ENCODE results near the gene TLL1. TPM values are rescaled to one million over a fixed set of nuclear protein-coding genes. Genes with fewer than 3 reads are reported as not detected.

The TLL1 gene
- total RNA-seq, 1 donor from 2014 or later = 32.7 TPM

DNA sequence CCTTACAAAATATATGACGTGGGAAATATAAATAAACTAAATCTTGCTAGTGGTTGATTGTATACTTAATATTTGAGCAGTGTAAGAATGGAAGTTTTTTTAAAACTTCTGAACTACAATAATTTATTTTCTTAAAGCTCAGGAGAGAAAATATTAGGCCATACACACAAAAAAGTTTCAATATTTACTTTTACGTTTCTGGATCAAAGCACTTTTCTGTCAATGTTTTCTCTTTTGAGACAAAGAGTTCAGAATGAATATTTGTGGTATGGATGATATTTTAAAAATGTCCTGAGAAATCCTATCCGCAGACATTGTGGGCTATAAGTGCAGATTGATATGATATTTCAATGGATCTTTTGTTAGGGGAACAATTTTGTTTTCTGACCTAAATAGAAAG, 109.9 kb downstream of the TLL1 start:
- no peak for DNase-seq

DNA sequence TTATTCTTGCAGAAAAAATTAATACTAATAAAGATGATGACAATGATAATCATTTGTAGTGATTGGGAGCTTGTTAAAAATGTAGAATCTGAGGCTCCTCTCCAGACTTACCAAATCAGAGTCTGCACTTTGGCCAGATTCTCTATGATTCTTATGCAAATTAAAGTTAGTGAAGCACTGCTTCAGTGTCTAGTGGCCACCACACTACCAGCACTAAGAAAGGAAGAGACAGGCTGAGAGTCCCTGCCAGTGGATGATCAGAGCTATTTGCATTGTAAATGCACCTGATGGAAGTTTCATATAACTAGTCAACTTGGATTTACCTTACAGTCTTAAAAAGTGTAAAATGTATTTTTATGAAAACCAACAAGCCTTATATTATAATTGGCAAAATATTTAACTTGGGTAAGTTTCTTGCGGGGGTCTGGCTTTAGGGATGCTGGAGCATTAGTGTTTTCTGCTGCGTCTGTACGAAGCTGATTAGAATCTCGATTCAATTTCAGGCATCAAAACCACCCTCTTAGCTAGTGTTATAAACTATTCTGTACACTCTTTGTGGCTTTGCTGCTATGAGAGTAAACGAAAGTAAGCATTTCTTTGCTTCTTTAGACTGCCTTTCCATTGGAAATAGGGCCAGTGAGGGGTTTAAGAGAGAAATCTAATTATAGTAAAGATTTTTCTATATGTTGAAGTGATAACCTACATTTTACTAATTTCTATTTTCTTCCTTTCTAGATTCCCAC, 114.1 kb downstream of the TLL1 start:
- no peak for DNase-seq

DNA sequence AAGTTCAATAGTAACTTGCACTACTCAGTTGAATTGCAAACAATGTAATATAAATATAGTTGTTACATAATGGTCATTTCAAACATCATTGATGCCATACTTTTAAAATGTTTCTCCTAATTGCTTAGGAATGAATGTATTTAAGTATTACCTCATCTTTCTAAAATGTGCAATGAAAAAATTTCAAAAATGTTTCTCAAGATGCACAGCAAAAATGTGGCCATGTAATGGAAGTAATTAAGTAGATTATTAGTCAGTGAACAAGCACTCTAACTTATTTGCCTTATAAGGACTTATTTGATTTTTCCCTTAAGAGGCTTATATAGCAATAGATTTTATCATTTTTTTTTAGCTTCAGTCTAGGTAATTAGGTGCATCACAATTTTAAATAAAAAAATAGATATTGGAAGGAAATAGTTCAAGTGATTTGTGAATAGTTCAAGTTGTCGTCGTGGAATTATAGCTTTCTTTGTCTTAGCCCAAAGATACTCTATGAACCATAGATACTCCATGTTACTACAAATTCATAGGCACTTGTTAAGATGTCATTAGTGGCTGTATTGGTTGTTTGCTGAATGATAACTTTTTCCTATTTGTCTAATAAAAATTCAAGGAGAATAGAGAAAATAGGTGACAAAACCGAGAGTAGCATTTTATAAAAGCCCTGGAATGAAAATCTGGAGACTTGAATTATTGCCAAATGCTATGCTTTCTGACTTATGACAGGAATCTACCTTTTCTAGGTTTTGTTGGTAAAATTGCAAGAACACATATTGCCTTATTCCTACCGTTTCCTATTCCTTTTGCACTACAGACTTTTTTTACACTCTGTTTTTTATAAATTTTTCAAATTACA, 118.5 kb downstream of the TLL1 start:
- DNase-seq = peak; percentile 2

DNA sequence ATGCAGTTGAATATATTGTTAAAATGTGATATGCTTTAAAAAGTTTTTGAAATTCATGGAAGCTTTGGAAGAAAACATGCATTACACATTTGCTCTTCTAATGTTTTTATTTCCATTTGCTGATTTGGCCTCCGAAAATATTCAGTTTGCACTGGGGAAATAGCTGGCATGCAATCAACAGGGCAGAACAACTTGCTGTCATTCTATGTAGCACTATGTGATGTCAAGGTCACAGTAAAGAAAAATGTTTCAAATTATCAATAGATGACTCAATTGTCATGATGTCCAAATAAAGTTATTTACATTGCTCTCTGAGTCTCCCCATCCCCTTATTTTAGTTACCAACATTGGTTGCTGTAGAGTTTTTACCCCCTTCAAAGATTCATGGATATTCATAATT, 119.2 kb downstream of the TLL1 start:
- DNase-seq = no peak

DNA sequence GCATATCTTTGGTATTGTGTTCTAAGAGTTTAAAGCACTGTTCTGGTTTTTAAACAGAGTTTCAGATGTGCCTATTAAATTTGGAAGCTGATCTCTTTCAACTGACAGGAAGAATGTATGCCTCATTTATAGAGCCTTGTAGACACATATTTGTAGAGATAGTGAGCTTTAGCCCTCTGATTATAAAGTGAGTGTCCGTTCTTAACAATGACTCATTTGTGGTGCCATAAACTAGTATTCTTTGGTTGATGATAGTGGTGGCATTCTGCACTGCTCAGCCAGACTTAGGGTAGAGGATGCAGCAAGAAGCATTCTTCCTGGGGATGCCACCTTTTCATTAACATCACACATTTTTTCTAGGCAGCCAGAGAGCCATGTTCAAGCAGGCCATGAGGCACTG, 121.7 kb downstream of the TLL1 start:
- no peak for DNase-seq

DNA sequence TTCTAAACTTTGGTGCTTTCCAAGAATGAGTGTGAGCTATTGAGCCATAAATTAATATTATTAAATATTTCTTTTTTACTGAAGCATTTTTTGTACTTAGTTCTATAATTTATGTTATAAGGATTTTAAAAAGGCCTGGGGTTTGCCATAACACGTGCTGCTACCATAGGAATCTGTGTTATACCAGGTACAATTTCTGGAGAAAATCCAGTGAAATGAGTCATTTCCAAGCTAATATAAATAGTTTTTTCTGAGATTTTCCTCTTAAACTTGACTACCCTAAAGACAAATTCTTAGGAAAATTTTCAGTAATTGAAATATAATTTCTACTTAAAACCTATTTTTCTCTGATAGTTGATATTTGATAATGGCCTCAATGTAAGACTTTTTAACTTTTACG, 130.8 kb downstream of the TLL1 start:
- DNase-seq = peak; percentile 9

DNA sequence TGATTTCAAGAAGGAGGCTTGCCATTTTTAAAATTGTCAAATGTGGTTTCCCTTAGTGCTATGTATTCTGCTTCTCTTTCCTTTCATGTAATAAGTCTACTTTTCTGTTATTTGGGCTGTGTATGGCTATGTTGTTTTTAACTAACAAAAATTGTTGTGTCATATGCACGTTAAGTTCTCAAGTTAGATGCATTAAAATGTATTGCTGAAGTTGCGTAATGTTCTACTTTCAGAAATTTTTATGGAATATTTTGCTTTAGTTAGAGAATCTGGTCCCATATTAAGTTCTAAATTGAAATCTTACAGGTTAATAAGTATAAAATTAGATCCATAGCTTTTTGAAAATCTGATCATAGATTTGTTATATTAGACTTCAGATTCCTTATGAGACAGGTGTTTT, 133.2 kb downstream of the TLL1 start:
- no peak for DNase-seq

DNA sequence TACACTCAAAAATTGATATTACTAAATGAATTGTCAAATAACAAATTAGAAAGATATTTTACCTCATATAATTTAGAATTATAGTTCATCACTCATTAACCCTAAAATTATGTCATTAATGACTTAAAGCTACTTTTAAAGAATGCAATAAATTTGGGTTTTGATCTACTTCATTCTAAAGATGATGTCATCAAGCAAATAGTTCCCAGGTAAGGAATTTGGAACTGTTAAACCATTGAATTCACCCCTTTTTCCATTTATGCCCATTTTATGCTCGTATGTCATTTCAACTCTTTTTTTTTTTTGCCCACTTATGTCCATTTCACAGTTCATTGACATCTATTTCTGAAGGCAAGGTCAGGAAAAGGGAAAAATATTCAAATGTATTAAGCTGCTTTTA, 135.5 kb downstream of the TLL1 start:
- DNase-seq = no peak

DNA sequence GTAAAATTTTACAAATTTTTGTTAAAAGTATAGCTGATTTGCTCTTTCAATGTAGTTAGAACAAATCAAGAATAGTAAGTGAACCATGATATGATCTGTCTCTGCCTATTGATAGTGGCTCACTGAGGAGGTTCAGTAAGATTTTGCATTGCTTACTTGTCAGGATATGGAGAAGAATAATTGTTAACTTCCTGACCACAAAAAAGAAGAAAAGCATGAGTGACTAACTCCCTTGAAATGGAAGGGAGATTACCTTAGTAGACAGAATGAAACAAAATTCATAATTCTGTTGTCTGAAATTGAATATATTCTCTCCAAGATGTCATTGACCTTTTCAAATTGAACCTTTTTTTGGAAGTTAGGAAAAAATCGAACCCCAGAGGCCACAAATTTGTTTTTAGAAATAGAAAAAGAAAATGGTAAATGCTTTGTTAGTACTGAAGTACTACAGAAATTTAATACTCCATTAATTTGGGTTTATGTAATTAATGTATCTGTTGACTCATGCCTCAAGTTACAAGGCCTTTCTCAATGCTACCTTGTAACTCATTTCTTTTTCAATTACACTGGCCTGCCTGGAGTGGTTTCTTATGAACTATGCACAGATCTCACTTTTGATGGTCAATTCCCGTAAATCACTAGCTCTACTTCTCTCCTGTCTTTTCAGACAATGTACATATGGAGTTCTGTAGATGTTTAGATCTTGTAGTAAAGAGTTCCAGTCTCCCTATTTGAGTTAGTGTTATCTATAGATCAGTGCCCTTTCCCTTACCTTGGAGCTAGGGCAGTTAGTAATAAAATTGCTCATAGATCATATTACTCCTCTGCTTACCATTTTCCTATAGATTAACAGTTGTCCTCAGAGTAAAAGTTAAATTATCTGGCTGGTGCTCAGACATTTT, 139.3 kb downstream of the TLL1 start:
- no peak for DNase-seq

DNA sequence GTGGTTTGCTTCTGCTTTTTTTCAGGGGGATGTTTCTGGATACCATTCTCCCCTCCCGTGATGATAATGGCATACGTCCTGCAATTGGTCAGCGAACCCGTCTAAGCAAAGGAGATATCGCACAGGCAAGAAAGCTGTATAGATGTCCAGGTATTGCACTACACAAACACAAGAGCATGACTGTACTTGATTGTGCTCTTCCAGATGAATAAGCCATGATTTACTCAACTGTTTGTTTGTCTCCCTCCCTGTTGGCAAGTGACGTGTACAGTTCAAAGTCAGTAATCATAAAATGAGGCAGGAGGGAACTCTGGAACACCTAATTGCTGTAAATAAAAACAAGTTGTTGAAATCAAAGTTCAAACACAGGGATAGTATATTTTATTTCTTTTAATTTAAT, 141.4 kb downstream of the TLL1 start:
- no peak for DNase-seq

DNA sequence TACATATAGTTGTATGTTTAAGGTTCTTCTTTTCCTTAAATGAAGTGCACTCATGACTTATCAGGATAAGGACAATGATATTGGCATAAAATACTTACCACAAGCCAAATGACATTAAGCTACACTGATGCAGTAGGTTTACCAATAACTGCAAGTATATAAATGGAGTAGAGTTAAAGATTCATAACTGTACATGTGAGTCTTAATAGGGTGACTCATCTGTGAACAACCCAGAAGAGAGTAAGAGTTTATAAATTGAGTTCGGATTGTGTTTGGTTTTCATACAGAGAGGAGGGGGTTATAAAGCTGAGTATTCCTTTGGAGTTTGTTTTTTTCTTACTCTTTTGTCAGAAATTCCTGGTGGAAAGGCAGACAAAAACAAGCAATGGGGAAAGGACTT, 144.8 kb downstream of the TLL1 start:
- no peak for DNase-seq

DNA sequence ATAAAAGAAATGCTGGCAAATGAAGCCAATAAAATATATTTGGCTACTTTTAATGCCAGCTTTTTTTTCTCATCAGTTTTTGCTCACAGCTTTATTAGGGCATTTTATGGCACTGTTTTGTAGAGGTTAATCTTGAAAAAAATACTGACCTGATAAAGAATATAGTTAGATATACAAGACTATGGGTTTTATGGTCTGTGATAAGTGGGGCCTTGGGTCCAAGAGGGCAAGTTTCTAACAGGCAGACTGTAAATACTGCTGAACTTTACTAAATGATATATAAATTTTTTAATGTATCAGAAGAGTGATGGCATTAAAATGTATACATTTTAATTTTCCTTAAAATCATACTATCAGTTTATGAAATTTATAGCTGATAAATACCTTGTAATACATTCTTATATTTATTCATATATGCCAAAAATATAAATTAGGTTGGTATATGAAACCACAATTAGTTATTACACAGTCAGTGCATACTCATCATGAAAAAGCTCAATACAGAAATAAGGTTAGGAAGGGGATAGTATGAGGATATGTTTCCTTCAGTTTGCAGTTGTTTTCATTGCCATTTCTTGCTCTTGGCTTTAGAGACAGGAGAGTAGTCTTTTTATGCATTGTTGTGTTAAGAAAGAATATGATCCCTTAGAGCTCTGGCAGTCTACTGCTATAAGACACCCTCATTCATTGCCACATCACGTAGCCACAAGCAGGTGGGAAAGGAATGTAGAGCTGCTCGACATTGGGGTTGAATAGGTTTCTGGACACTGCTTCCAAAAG, 146.6 kb downstream of the TLL1 start:
- DNase-seq = no peak

DNA sequence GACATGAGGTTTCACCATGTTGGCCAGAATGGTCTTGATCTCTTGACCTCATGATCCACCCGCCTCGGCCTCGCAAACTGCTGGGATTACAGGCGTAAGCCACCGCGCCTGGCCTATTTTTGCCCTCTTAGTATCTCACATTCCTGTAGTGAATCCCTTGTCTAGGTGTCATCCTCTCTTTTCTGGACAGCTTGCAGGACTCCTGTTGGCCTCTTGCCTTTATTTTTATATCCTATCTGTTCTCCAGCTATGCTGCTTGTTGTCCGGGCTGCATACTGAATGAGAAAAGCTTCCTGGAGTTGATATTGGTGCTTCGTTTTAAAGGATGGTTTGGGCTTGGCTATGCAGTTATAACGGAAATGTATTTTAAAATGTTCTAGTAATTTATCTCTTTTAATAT, 148.6 kb downstream of the TLL1 start:
- DNase-seq = no peak

DNA sequence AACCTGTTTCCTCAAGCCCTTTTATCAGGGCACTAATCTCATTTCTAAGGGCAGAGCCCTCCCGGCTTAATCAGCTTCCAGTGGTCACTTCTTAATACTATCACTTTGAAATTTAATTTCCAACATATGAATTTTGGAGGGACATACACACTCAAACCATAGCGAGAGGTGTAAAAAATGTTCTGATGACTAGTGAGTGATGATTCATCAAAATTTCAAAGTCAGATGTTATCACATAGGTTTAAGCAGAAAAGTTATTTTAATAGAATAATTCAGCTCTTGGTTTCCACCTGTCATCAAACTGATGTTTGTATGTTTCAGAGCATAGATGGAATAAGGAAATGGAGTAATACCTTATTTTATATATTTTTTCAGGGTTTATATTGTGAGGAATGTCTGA, 161.9 kb downstream of the TLL1 start:
- no peak for DNase-seq

DNA sequence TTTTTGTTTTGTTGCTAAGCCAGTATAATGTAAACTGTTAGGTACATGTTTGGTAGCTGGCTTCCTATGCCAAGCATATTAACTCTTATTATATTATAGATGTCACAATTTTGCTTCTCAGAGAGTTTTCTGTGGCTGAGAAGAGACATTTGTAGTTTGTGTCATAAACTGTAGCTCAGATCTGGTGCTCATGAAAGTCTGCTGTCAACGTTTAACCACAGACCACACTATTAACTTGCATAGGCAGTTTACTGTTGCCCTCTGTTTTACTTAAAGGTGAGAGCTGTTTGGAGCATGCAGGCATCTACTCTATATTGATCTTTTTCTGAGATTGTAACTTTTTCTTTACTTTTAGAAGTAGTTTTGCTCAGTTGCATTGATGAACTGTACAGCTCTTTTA, 166.8 kb downstream of the TLL1 start:
- DNase-seq = no peak

DNA sequence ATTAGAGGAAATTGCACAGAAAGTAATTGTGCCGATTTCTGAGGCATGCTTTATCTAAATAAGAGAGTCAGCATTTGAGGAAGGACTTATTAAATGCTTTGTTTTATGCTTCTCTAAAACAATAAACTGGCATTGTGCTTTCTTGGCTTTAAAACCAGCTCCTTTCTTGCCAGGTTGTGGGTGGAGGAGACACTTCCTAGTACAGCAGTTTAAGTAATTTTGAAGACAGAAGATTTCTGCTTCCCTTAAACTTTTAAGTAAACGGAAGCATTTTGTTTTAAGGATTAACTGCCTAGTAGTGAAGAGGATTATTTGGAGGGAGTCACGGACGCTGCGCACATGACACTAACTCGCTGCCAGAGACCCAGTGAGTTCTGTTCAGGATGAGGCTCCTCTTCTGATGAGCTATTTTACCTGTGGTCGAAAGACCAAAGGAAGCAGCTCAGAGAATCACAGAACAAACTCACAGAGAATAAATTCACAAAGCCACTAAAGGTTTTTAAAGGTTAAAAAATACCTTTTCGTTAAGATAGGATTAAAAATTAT, 169.5 kb downstream of the TLL1 start:
- DNase-seq = peak; percentile 23

DNA sequence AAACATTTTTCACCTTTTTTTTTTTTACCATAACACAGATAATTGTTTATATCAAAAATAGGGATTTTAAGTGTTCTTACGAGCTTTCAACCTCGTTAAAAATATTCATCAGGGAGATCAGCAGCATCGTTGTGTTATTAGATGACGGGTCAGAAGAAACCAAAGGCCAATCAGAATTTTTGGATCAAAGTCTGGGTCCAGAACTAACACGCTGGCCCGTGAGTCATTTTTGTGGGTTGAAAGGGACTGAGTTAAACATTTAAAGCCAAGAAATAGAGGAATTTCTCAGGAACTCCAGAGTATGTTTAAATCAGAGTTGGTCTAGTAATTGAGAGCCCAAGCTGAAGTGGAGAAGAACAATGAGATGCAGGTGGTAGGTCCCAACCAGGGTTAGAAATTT, 170.8 kb downstream of the TLL1 start:
- DNase-seq = no peak

DNA sequence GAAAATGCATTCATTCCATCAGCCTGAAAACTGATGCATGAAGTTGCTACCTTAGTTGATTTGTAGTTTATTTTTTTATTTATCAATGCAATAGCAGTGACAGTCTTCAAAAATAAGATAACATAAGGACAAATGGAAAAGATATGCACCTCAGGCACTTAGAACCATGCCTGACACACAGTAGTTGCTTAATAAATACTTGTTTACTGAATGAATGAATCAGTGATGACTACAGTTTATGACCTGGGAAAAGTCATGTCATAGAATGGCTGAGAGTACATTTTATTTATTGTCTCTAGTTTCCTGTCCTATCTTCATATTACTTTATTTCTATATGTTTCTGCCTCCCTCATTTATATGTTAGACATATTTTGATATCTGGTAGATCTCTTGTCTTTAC, 171.8 kb downstream of the TLL1 start:
- no peak for DNase-seq

DNA sequence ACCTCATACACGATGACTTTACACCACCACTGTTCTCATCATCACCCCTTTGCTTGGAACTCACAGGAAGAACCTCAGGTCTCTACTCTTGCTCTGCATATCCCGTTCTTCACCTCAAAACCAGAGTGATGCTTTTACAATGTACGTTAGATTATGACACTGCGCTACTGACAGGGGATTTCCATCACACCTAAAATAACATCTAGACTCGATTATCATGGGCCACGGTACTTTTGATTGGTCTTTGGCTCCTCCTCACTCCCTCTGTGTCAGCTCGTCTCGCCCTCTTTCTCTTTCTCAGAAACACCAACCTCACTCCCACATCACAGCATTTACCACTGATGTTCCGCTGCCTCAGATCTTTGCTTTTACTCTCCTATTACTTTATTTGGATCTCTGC, 172.4 kb downstream of the TLL1 start:
- DNase-seq = no peak

DNA sequence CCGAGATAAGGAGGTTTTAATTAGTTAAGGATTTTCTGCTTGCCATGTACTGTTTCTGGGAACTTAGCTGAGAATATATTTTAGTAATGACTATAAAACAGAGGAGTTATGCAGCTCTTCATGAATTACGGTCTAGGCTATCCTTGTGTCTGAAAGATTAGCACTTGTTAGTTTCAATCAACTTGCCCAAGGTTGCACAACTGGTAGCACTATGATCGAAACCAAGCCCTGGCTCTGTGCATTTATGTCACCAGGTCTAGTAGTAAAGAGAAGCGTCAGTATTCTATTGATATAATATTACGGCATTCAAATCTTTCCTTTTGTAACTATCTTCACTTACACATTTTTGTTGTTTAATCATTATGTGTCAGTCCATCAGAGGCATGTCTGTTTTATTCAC, 176.0 kb downstream of the TLL1 start:
- no peak for DNase-seq

DNA sequence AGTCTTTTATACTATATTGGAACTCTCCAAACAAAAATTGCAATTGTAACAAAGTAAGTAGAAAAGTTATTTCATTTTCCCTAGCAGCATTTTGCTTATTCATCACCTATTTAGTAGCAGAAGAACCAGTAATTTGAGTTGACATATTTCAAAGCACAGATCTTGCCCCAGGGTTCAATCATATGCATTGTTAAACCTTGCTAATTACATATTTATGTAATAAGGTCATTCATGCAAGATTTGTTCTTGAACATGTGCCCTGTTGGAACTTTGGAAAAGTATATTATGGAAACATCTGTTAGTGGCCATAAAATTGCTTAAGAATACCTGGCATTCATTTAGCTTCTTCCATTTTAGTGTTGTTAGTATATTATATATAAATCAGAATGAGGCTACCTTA, 191.7 kb downstream of the TLL1 start:
- no peak for DNase-seq

DNA sequence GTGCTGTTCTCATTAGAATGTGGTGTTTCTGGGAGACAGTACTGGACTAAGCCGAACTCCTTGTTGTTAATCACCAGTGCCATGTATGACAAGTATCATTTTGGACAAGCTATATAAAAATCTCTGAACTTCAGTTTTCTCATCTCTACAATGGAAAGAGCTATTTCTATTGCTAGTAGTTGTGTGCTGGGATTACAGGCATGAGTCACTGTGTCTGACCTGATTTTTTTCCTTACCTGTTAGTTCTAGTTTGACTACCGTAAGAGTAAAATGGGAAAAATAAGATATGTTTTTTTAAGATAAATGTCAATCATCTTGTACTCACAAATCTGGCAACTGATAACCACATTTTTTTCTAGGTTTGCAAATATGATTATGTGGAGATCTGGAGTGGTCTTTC, 192.3 kb downstream of the TLL1 start:
- DNase-seq = no peak

Data from dermis blood vessel endothelial cell (primary cell).